GM21381 (cell line): Measurements from ENCODE around the gene TAOK2.

Experiments
- ATAC-seq: cut with Tn5 transposase; IDR thresholded peaks from one replicate; pipeline ENCODE4 v1.9.1; 2021; ENCODE audit warnings: mild to moderate bottlenecking, moderate library complexity; ENCODE audit not compliant: unreplicated experiment

Gene TAOK2

GRCh38 chr16:29962344-29962994 is 11.2 kb upstream of the TAOK2 start:
- ATAC-seq: peak; percentile 6

DNA sequence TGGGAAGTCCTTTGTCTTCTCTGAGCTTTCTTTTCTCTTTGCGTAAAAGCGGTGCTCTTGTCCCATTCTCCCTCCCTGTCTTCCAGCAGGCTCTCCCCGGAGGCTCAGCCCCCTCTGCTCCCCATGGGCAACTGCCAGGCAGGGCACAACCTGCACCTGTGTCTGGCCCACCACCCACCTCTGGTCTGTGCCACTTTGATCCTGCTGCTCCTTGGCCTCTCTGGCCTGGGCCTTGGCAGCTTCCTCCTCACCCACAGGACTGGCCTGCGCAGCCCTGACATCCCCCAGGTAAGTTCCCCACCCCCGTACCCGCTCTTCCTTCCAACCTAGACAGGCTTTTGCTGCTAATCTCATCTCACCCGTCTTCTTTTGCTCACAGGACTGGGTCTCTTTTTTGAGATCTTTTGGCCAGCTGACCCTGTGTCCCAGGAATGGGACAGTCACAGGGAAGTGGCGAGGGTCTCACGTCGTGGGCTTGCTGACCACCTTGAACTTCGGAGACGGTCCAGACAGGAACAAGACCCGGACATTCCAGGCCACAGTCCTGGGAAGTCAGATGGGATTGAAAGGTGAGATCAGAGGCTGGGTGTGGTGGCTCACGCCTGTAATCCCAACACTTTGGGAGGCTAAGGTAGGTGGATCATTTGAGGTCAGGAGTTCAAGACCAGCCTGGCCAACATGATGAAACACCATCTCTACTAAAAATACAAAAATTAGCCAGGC is 10.5 kb upstream of the TAOK2 start:
- no peak for ATAC-seq

DNA sequence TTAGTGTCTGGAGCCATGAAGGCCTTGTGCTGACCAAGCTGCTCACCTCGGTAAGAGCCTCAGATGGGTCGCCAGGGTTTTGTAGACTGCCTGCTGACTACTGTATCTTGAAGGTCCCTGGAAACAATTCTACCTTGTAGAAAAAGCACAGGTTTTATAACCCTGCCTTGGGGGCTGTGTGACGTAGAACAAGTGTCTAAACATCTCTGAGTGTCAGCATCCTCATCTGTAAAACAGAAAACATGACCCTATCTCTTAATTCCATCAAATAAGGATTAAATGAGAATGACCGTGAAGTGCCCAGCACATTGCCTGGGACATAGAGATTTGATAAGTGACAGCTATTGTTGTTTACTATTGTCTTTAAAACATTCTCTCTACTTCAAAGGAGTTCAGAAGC is 5.5 kb upstream of the TAOK2 start:
- ATAC-seq: no peak

DNA sequence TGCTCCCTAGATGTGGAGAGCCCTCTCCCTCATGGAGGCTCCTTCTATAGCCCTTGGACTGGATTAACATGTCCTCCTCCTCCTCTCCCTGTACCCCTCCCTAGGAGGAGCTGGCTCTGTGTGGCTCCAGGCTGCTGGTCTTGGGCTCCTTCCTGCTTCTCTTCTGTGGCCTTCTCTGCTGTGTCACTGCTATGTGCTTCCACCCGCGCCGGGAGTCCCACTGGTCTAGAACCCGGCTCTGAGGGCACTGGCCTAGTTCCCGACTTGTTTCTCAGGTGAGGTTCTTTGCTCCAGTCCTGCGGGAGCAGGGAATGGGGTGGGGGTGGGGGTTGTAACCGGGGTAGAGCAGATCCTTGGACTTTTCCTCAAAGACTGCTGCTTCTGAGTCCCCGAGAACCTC is 2.4 kb upstream of the TAOK2 start:
- no peak for ATAC-seq

GRCh38 chr16:29972500-29972899 is 1.2 kb upstream of the TAOK2 start:
- no peak for ATAC-seq

- ATAC-seq: no peak
These were observed 680 bp upstream of the TAOK2 start for GRCh38 chr16:29972992-29973383.

- ATAC-seq: no peak
These were observed 844 bp downstream of the TAOK2 start for GRCh38 chr16:29974291-29975133.

DNA sequence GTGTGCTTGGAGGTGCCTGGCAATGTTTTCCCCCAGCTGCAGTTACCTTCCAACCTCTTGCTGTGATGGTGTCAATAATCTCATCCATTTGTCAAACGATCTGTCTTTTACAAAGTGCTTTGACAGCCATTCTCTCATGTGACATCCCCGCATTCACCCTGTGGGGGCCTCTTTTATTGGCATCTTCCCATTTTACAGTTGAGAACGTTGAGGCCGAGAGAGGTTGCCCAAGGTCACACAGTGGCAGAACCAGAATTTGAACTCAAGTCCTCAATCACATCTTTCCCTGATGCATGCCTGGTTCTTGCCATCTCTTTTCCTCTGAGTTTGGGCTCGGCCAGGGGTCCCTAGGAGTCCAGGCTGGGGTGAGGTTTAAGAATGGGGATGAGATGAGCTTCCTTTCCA is 1.5 kb downstream of the TAOK2 start:
- no peak for ATAC-seq

DNA sequence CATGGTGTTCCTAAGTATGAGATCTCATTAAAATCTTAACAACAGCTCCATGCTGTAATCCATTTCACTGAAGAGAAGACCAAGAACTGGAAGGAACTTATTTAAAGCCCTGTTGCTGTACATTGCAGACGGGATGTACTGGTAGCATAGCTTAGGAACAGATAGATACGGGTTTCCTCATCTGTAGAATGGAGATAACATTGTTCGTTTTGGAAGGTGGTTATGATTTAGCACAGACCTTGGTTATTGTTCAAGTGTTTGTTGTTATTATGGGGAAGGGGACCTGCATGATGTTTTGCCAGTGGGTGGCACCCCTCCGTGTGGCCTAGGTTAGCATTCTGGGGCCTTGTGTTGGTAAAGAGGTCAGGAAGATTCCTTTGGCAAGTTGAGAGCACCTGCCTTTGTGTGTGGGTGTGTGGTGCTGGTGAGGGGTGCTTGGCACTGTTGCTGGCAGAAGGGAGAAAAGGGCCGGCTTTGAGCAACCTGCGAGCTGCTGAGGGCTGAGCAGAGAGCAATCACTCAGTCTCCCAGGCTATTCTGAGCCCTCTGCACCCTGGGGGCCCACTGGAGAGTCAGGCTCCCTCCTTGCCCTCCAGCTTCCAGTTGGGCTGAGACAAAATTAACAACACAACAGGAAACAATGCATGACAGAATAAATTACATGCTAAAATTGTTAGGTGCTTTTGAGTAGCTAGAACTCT is 2.3 kb downstream of the TAOK2 start:
- no peak for ATAC-seq

GRCh38 chr16:29977063-29977825 is 3.6 kb downstream of the TAOK2 start:
- ATAC-seq: no peak

DNA sequence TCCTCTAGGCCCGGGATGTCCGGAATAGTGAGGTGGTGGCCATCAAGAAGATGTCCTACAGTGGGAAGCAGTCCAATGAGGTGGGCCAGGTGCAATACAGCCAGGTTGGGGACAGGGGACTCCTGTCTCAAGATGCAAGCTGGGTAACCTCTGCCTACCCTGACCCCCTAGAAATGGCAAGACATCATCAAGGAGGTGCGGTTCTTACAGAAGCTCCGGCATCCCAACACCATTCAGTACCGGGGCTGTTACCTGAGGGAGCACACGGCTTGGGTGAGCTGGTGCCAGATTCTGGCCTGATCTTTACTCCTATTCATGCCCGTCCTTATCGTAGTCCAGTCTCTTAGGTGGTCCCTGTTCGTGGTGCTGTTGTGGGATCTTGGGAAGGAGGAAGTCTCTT is 4.4 kb downstream of the TAOK2 start:
- ATAC-seq: no peak

GRCh38 chr16:29978564-29979270 is 5.0 kb downstream of the TAOK2 start:
- ATAC-seq: no peak

DNA sequence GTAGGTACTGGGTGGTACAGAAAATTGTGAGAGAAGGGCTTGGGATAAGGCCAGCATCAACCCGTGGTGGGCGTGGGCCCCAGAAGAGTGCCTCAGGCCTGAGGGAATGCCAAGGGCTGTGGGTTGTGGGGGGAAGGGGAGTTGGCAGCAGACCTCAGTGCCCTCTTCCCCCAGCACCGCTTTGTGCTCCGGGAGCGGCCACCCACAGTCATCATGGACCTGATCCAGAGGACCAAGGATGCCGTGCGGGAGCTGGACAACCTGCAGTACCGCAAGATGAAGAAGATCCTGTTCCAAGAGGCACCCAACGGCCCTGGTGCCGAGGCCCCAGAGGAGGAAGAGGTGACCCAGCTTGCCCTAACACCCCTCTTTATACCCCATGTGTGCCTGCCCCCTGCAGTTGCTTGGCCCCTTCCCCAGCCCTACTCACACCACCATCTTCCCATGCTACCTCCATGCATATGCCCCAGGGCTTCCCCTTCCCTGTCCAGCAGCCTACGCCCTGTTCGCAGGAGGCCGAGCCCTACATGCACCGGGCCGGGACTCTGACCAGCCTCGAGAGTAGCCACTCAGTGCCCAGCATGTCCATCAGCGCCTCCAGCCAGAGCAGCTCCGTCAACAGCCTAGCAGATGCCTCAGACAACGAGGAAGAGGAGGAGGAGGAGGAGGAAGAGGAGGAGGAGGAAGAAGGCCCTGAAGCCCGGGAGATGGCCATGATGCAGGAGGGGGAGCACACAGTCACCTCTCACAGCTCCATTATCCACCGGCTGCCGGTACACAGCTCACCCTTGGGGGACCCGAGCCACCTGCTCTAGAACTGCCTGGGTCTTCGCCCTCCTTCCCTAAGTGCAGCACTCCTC is 9.1 kb downstream of the TAOK2 start:
- no peak for ATAC-seq

- no peak for ATAC-seq
These were observed 9.9 kb downstream of the TAOK2 start for GRCh38 chr16:29983420-29984136.

- no peak for ATAC-seq
These were observed 10.6 kb downstream of the TAOK2 start for GRCh38 chr16:29984137-29984763.

DNA sequence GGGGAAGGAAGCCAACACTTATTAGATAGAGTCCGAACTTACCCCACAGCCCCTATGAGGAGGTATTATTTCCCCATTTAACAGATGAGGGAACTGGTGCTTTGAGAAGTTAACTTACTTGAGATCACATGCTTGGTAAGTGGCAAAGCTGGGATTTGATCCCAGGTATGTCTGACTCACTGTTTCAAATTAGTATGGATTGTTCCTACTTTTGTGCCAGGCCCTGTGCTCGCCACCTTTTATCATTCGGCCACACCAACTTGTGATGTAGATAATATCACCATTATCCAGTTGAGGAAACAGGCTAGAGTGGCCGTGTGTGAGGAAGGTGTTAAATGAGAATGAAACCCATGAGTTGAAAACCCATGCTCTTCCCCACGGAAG is 11.1 kb downstream of the TAOK2 start:
- no peak for ATAC-seq

- no peak for ATAC-seq
These were observed 11.7 kb downstream of the TAOK2 start for GRCh38 chr16:29985271-29985811.

DNA sequence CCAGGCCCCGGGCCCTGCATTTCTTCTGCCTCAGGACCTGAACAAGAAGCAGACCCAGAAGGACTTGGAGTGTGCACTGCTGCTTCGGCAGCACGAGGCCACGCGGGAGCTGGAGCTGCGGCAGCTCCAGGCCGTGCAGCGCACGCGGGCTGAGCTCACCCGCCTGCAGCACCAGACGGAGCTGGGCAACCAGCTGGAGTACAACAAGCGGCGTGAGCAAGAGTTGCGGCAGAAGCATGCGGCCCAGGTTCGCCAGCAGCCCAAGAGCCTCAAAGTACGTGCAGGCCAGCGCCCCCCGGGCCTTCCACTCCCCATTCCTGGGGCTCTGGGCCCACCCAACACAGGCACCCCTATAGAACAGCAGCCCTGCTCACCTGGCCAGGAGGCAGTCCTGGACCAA is 12.6 kb downstream of the TAOK2 start:
- ATAC-seq: no peak
